Thoracic aorta (tissue), 2 donors: Measurements from ENCODE around the gene ATF7. TPM values are rescaled to one million over a fixed set of nuclear protein-coding genes. Genes with fewer than 3 reads are reported as not detected.
A peak's percentile ranks its signal among the peaks of the same experiment; 100 is the strongest.

Experiments used
- ATAC-seq: fragments of 150-250 bp; one replicate; pipeline ENCODE4 v1.8.0; 2017; ENCODE audit warnings: low read depth; ENCODE audit not compliant: insufficient number of reproducible peaks, low FRiP score
- DNase-seq: peaks from one replicate; pipeline ENCODE4 v3.0.0-alpha.2; 2020; ENCODE audit warnings: low spot score
- H3K27ac ChIP-seq, 2 donors: fragments of 200-600 bp; sonication (generic); 1 replicate in 1 of 2; 2 replicates in 1 of 2; pipeline ENCODE4 v1.5.1; 2016; ENCODE audit warnings: mild to moderate bottlenecking in 2 of 2, moderate library complexity in 2 of 2
- H3K27me3 ChIP-seq: fragments of 200-600 bp; sonication (generic); replicated peaks from 2 replicates; pipeline ENCODE4 v1.6.0; 2016; ENCODE audit warnings: mild to moderate bottlenecking; ENCODE audit not compliant: insufficient read depth
- H3K36me3 ChIP-seq: fragments of 200-600 bp; sonication (generic); one replicate; pipeline ENCODE4 v1.5.1; 2016
- H3K4me1 ChIP-seq, 2 donors: fragments of 200-600 bp; sonication (generic); 1 replicate in 1 of 2; 2 replicates in 1 of 2; pipeline versions ENCODE4 v1.5.1 to v1.6.0; 2016; ENCODE audit warnings: low read depth in 2 of 2, mild to moderate bottlenecking in 1 of 2; ENCODE audit not compliant: control insufficient read depth in 1 of 2
- H3K4me3 ChIP-seq: fragments of 200-600 bp; sonication (generic); 2 replicates; pipeline ENCODE4 v1.5.1; 2016; ENCODE audit warnings: mild to moderate bottlenecking
- H3K9me3 ChIP-seq: fragments of 200-600 bp; sonication (generic); 2 replicates; pipeline ENCODE4 v1.5.1; 2016
- total RNA-seq, 2 donors: library from RNA; depleted of rRNA; stranded (reverse); fragments of >200 nt; gene quantifications; one replicate each; pipeline versions ENCODE4 v1.1.0 to v1.2.3, GENCODE V29; 2016
- TF ChIP-seq, protein P1 (sequence below): fragments of 200-600 bp; sonication (generic); IDR thresholded peaks from one replicate; pipeline ENCODE4 v1.5.1; 2019; ENCODE audit warnings: antibody characterized with exemption

ATF7 gene
- total RNA-seq, 2 donors from 2014 or later, result 24.4 to 82.1 TPM

DNA sequence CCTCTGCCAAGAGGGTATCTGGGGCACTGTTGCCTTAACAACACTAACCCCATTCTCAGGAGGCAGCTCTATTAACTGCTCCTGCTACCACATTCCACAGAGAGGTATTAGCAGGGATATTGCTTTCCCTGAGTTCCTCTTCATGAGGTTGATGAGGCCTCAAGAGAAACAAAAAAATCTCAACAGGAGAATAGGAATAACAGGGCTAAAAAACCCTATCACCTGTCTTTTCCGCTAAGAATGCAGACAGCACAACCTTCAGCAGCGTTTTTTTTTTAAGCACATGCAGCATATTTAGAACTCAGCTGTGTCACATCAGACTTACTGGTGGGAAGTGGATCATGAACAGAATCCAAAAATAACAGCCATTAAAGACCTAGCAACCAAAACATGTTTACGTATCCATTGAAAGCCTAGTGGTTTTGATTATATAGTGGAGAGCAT, 29.2 kb downstream of the ATF7 start:
- Histone ChIP-seq H3K27me3 (no peaks in the 10 kb centered on the region), H3K4me1 (peaks cover 29 to 78% of the 10 kb centered on the region in 2 donors), H3K4me3 (no peak overlapping the region), H3K9me3 (no peaks in the 10 kb centered on the region), H3K27ac (peak overlapping the region; percentile 41 to 50), H3K36me3 (no peaks in the 10 kb centered on the region)
- DNase-seq, result no peak
- peak; percentile 63 for ATAC-seq
- TF ChIP-seq, protein P1, sequence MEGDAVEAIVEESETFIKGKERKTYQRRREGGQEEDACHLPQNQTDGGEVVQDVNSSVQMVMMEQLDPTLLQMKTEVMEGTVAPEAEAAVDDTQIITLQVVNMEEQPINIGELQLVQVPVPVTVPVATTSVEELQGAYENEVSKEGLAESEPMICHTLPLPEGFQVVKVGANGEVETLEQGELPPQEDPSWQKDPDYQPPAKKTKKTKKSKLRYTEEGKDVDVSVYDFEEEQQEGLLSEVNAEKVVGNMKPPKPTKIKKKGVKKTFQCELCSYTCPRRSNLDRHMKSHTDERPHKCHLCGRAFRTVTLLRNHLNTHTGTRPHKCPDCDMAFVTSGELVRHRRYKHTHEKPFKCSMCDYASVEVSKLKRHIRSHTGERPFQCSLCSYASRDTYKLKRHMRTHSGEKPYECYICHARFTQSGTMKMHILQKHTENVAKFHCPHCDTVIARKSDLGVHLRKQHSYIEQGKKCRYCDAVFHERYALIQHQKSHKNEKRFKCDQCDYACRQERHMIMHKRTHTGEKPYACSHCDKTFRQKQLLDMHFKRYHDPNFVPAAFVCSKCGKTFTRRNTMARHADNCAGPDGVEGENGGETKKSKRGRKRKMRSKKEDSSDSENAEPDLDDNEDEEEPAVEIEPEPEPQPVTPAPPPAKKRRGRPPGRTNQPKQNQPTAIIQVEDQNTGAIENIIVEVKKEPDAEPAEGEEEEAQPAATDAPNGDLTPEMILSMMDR, result no peak

DNA sequence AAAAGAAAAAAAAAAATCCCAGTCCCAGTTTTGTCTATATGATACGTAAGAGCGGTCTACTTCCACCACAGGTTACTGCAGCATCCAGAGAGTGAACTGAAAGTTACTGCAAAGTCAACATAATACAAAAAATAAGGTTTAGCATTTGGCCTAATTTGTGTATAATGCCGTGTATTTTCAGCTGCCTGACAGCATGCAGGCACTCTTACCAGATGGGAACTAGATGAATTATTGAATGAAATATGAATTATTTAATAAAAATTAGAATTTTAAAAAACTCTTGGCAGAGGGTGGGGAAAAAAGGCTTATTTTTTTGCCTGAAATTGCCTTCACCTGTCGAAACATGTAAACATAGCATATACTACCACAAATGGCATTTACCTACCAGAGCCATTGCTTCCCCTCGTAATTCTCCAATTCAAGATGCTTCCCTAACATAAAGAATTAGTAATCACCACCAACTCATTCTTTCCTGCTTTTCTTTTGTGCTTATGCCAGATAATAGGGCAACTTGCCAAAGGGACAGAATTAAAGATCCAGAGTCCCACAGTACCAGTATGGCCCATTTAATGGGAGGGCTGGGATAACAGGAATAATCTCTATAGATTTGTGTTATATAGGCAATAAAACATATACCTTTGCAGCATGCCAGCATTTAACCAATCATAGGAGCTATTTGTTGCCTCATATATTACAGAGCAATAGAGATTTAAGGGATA, 31.1 kb downstream of the ATF7 start:
- no peaks in the 10 kb centered on the region for H3K36me3 ChIP-seq
- ATAC-seq (no peak), DNase-seq (no peak)
- H3K9me3 ChIP-seq, result no peaks in the 10 kb centered on the region
- H3K4me3 ChIP-seq, result no peak overlapping the region
- H3K4me1 ChIP-seq, result peaks cover 39 to 78% of the 10 kb centered on the region in 2 donors
- TF ChIP-seq, protein P1, result no peak
- no peaks in the 10 kb centered on the region for H3K27me3 ChIP-seq
- peak overlapping the region in 1 of 2 donors; percentile 3 for H3K27ac ChIP-seq

DNA sequence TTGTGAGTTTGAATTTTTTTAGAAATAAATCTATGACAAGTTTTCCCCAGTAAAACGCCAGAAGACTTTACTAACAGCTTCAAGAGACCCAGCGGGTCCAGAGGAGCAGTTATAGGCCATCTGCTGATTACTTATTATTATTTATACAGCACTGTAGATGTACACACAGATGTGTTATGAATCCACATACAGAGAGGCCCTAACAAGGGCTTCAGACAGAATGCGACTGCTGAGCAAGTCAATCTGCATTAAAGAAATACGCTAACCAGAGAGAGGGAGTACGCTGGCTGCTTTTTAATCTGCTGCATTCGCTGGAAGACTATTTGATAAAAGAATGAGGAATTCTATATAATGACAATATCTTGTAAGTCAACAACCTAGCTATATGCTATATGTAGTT, 32.5 kb downstream of the ATF7 start:
- no peak overlapping the region for H3K27ac ChIP-seq
- H3K4me3 ChIP-seq, result no peak overlapping the region
- peaks cover 41 to 90% of the 10 kb centered on the region in 2 donors for H3K4me1 ChIP-seq
- no peak for ATAC-seq
- TF ChIP-seq, protein P1, result no peak
- no peaks in the 10 kb centered on the region for H3K9me3 ChIP-seq
- H3K27me3 ChIP-seq, result no peaks in the 10 kb centered on the region
- DNase-seq, result no peak
- no peaks in the 10 kb centered on the region for H3K36me3 ChIP-seq

DNA sequence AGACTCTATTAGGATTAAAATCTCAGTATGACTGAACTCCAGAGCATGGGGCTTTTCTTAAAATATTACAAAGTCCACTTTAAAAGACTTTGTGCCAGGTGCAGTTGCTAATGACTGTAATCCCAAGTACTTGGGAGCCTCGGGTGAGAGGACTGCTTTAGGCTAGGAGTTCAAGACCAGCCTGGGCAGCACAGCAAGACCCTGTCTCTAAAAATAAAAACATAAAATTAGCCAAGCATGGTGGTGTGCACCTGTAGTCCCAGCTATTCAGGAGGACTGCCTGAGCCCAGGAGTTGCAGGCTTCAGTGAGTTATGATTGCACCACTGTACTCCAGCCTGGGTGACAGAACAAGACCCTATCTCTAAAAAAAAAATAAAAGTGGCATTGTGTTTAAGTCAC, 33.2 kb downstream of the ATF7 start:
- ATAC-seq (no peak), DNase-seq (no peak)
- TF ChIP-seq, protein P1, result no peak
- H3K9me3 ChIP-seq, result no peaks in the 10 kb centered on the region
- no peaks in the 10 kb centered on the region for H3K36me3 ChIP-seq
- no peak overlapping the region for H3K4me3 ChIP-seq
- H3K4me1 ChIP-seq, result peaks cover 41 to 95% of the 10 kb centered on the region in 2 donors
- no peaks in the 10 kb centered on the region for H3K27me3 ChIP-seq
- no peak overlapping the region for H3K27ac ChIP-seq

DNA sequence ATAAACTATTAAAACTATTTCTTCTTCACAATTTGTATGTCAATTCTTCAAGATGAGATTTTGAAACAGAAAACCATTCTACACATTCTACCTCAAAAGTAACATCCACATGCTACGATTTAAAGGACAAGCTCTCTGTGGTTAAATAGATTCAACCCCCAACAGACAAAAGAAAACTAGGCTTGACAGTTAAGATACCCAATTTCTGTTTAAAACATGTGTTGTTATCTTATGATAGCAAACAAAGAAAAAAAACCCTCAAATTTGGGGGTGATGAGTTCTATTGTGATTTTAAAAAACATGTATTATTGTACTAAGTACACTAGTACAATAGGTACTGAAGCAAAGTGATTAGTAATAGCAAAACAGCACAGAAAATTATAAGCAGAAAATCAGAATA, 33.8 kb downstream of the ATF7 start:
- H3K9me3 ChIP-seq, result no peaks in the 10 kb centered on the region
- H3K4me3 ChIP-seq, result no peak overlapping the region
- no peak for DNase-seq
- no peak for ATAC-seq
- TF ChIP-seq, protein P1, result no peak
- peak overlapping the region; percentile 67 to 72 for H3K27ac ChIP-seq
- no peaks in the 10 kb centered on the region for H3K27me3 ChIP-seq
- H3K4me1 ChIP-seq, result peaks cover 40 to 89% of the 10 kb centered on the region in 2 donors
- H3K36me3 ChIP-seq, result no peaks in the 10 kb centered on the region
